GM12801 (cell line): ENCODE results near the gene ZNF579.

Source experiments
- CTCF ChIP-seq: IDR thresholded peaks from one replicate; pipeline ENCODE4 v1.5.1; 2011; ENCODE audit warnings: control low read depth; ENCODE audit not compliant: insufficient read length; ENCODE audit errors: extremely low read depth

ZNF579 gene

GRCh38 chr19:55590109-55590508, 9.5 kb upstream of the ZNF579 start:
- TF ChIP-seq CTCF: no peak

- no peak for TF ChIP-seq CTCF
Observed at GRCh38 chr19:55588738-55589137, 8.1 kb upstream of the ZNF579 start.

- no peak for TF ChIP-seq CTCF
Observed at GRCh38 chr19:55586976-55587668, 6.5 kb upstream of the ZNF579 start.

- no peak for TF ChIP-seq CTCF
Observed at GRCh38 chr19:55585658-55586339, 5.2 kb upstream of the ZNF579 start.

GRCh38 chr19:55584871-55585270, 4.2 kb upstream of the ZNF579 start:
- no peak for TF ChIP-seq CTCF

- TF ChIP-seq CTCF: no peak
Observed at GRCh38 chr19:55581823-55582223, 1.2 kb upstream of the ZNF579 start.

- no peak for TF ChIP-seq CTCF
Observed at GRCh38 chr19:55581145-55581822, 636 bp upstream of the ZNF579 start.
